Psoas muscle (tissue), 8 donors: ENCODE data around the gene SF3A1. TPM values are rescaled to one million over a fixed set of nuclear protein-coding genes. Genes with fewer than 3 reads are reported as not detected.
A peak's percentile ranks its signal among the peaks of the same experiment; 100 is the strongest.

ENCODE experiments used
- ATAC-seq, 4 donors: fragments of 200-7000 bp; cut with Tn5 transposase; one replicate each; pipeline ENCODE4 v1.9.1; 2020; ENCODE audit warnings: moderate library complexity in 3 of 4, mild to moderate bottlenecking in 2 of 4
- DNase-seq, 2 donors: peaks; one replicate each; pipeline ENCODE4 v3.0.0-alpha.2; 2020
- H3K27ac ChIP-seq: fragments of 200-600 bp; one replicate; pipeline ENCODE4 v1.8.0; 2022
- H3K27me3 ChIP-seq, 3 donors: fragments of 200-600 bp in 1 of 3; one replicate each; pipeline versions ENCODE4 v1.6.1 to v1.8.0; 2013 to 2022; ENCODE audit warnings: low read length in 2 of 3, mild to moderate bottlenecking in 2 of 3, moderate library complexity in 1 of 3; ENCODE audit not compliant: insufficient read depth in 3 of 3
- H3K36me3 ChIP-seq, 2 donors: fragments of 200-600 bp in 1 of 2; one replicate each; pipeline versions ENCODE4 v1.6.1 to v1.8.0; 2013 to 2022; ENCODE audit warnings: low read depth in 1 of 2, mild to moderate bottlenecking in 1 of 2, moderate library complexity in 1 of 2; ENCODE audit not compliant: insufficient read depth in 1 of 2
- H3K4me1 ChIP-seq: fragments of 200-600 bp; one replicate; pipeline ENCODE4 v1.8.0; 2022
- H3K4me3 ChIP-seq: fragments of 200-600 bp; one replicate; pipeline ENCODE4 v1.8.0; 2022; ENCODE audit warnings: mild to moderate bottlenecking
- H3K9me3 ChIP-seq: fragments of 200-600 bp; one replicate; pipeline ENCODE4 v1.8.0; 2022
- CTCF ChIP-seq: fragments of 200-600 bp; IDR thresholded peaks from one replicate; pipeline ENCODE4 v1.8.0; 2022; ENCODE audit warnings: antibody characterized with exemption
- WGBS, 3 donors: extraction: QIAGEN DNeasy Blood & Tissue Kit; methylation state at CpG; one replicate each; pipeline versions ENCODE4 v1.1.6 to v1.1.7; 2013; 5-methylcytosine and 5-hydroxymethylcytosine counted together
- intact Hi-C, 2 donors: fragments of 100-400 bp; cut with DNase I; formaldehyde crosslinking; loops; one replicate each; pipeline versions ENCODE4 v1.11.0 to v1.14.2; 2022
- polyA plus RNA-seq, 3 donors: library from polyadenylated mRNA; stranded (reverse); fragments of 200-250 nt; gene quantifications; one replicate each; pipeline ENCODE4 v1.2.3, GENCODE V29; 2013
- total RNA-seq, 4 donors: library from RNA; stranded (reverse); fragmentation: NEBNext Ultra II Directional in 2 of 4; extraction: Animal tissue kit (Norgen Biotek cat#: 25700) in 2 of 4; gene quantifications; one replicate each; pipeline versions ENCODE4 v1.2.1 to v1.2.4, GENCODE V29; 2021 to 2023
- donor health status: healthy with polysubstance abuse.
- donor health status: DM: no; HTN: no; CAD: no; lungs with moderate emphysema.
- donor health status: Bipolar disorder and iron deficiency.
- donor health status: healthy.
- donor health status: DM: yes; HTN: yes; CAD: no.
- donor health status: DM: no; HTN: no; CAD: no.
- donor health status: DM: no; HTN: no; CAD: no.
- donor health status: DM: yes; HTN: yes; CAD: no.

The SF3A1 gene
- total and polyA plus RNA-seq, 7 donors, result 21.6 to 146 (median 107) TPM

DNA sequence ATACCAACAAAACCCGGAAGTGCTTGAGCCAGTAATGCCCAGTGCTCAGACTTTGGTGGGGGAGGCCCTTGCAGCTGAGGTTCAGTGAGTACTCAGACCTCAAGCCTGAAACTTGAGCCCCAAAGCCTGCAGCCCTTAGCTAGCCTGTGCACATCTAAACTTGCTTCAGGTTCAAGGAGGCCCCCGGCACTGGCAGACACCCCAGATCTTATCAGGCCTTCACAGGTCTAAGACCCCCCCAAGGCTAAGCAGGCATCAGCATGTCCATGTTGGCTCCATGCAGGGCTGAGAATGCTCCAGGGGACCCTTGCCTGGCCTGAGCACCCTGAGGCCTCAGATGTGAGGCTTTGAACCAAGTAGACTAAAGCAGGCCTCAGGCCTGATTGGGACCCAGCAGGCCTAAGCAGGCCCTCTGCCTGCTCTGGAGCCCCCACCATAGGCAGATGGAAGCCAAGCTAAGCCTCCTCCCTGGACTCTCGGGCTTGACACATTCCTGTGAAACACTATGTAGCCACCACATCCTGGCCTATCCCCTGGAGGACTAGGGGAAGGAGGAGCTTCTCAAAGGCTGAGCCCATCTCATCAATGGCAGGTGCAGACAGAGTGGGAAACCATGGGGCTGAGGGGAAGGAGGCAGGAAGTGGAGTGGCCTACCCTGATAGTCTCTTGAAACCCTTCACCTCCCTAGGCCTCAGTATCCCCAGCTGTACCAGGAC, 66.2 kb downstream of the SF3A1 start:
- H3K36me3 ChIP-seq, result peaks cover 0 to 12% of the 10 kb centered on the region in 2 donors
- no peaks in the 10 kb centered on the region for H3K9me3 ChIP-seq
- 33 to 46% (median 34%) methylated on average over 3 of the region's 3 CpGs for WGBS, 3 donors
- TF ChIP-seq CTCF, result no peak
- no peaks in the 10 kb centered on the region for H3K27me3 ChIP-seq
- peak overlapping the region; percentile 76 for H3K27ac ChIP-seq
- intact Hi-C loops, result loop anchor here in 1 of 2 donors (5.0 kb wide), 1 partner anchor 37 kb away; the partner anchor contains the start of gene TBC1D10A
- ATAC-seq (peak in 3 of 4 donors; percentile 0 to 13 (median 1)), DNase-seq (no peak)
- H3K4me3 ChIP-seq, result no peak overlapping the region
- H3K4me1 ChIP-seq, result peaks cover 22% of the 10 kb centered on the region

GRCh38 chr22:30289980-30290313, 66.7 kb downstream of the SF3A1 start:
- no peaks in the 10 kb centered on the region for H3K27me3 ChIP-seq
- peak overlapping the region; percentile 94 for H3K4me3 ChIP-seq
- peak overlapping the region; percentile 76 for H3K27ac ChIP-seq
- H3K36me3 ChIP-seq, result peaks cover 0 to 13% of the 10 kb centered on the region in 2 donors
- DNase-seq (no peak), ATAC-seq (peak; percentile 2 to 21 (median 6))
- no peaks in the 10 kb centered on the region for H3K9me3 ChIP-seq
- TF ChIP-seq CTCF, result no peak
- H3K4me1 ChIP-seq, result peaks cover 22% of the 10 kb centered on the region
- intact Hi-C loops, result loop anchor here in 1 of 2 donors (2.0 to 5.0 kb wide), 2 partner anchors 37 to 97 kb away; partner anchors contain the start of genes RNF215 and TBC1D10A
- WGBS, 3 donors, result 26 to 39% (median 26%) methylated on average over 12 of the region's 12 CpGs

DNA sequence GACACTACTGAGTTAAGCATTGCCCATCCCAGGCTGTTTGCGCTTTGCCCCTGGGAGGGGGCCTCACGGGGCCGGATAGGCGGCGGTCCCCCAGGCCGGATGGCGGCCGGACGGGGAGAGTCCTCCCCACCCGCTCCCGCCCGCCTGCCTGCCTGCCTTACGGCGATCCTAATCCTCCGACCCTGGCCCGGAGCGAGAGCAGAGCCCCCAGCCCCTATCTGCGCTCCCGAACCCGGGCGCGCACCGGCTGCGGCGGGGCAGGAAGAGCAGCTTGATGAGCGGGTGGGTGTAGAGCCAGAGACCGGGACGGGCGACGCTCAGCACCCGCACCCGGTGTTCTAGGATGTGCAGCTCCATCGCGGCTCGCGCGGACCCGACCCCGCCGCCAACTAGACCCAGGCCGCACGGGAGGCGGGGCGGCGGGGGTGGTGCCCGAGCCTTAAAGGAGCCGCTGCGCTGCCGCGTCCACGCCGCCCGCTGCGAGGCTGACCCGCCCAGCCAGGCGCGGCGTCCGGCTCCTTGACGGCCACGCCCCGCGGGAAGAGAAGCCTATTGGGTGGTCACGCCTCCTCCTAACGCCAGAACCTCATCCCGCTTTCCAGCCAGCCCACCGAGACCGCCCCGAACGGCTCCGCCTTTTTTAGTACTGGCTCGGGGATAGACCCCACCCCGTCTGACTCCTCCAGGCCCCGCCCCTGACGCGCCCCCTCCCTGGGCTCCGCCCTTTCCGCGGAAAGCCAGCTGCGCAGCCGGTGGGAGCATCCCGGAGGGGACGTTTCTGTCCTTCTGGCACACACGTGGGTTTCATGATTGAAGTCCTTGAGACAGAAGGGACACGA, 67.3 kb downstream of the SF3A1 start, which contains the start of gene CASTOR1:
CASTOR1 (minus strand) TSS at position 365 of the 839 bp plus-strand sequence; CDS start at position 357, 8 bp downstream.
- peaks cover 0 to 13% of the 10 kb centered on the region in 2 donors for H3K36me3 ChIP-seq
- peaks cover 22% of the 10 kb centered on the region for H3K4me1 ChIP-seq
- H3K4me3 ChIP-seq, result peak within 1 kb of the TSS; percentile 94
- ATAC-seq, result peak; percentile 93 to 95 (median 94)
- intact Hi-C loops, result loop anchor here in 1 of 2 donors (2.0 kb wide), 1 partner anchor 97 kb away; the partner anchor contains the start of gene RNF215
- peak within 1 kb of the TSS; percentile 76 for H3K27ac ChIP-seq
- H3K9me3 ChIP-seq, result no peaks in the 10 kb centered on the region
- DNase-seq, result peak; percentile 99
- TF ChIP-seq CTCF, result no peak
- 0 to 1% (median 0%) methylated on average over 55 to 85 of the region's 85 CpGs for WGBS, 3 donors
- H3K27me3 ChIP-seq, result no peaks in the 10 kb centered on the region

DNA sequence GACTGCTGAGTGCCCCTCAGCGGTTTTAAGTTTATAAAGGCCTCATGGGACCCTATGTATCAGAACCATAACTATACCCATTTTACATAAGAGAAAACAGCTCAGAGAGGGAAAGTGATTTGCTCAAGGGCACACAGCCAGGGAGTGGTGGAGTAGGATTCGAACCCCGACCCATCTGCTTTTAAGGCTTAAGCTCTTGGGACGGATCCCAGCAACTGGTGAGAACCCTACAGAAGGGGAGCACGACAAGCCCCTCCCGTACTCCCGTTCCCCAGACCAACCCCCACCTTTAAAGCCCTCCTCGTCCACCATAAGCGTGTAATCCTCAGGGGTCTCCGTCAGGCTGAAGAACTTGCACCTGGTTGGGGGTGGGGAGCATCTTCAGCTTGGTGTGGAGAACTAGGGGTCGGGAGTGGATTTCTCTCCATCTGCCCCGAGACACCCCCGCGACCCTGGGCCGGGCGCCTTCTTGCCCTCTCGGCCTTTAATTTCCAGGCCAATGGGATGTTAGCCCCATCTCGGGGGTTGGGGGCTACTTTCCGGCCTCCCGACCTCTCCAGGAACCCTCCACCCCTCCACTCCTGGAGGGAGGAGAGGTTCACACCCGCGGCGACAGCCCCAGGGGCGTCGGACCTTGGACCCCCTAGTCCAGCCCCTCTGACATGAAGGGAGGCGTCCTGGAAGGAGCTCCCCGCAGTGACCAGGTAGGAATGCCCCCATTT, 68.1 kb downstream of the SF3A1 start:
- whole genome bisulfite sequencing, 3 donors, result 8 to 10% (median 10%) methylated on average over 27 of the region's 27 CpGs
- TF ChIP-seq CTCF, result no peak
- H3K36me3 ChIP-seq, result peaks cover 0 to 13% of the 10 kb centered on the region in 2 donors
- peak overlapping the region; percentile 76 for H3K27ac ChIP-seq
- peak overlapping the region; percentile 94 for H3K4me3 ChIP-seq
- peaks cover 22% of the 10 kb centered on the region for H3K4me1 ChIP-seq
- ATAC-seq (no peak), DNase-seq (no peak)
- intact Hi-C loops, result loop anchor here (1.0 to 2.0 kb wide), 2 partner anchors 68 to 98 kb away; partner anchors contain the start of genes RNF215 (in 1 of the 2) and SF3A1 (in 1 of the 2)
- no peaks in the 10 kb centered on the region for H3K27me3 ChIP-seq
- no peaks in the 10 kb centered on the region for H3K9me3 ChIP-seq
